Neural progenitor cell (in vitro differentiated cells): ENCODE measurements around the gene CXCR3. TPM values are rescaled to one million over a fixed set of nuclear protein-coding genes. Genes with fewer than 3 reads are reported as not detected.

ENCODE experiments used
- DNase-seq: peaks from one replicate; pipeline ENCODE4 v3.0.0-alpha.2; 2016; ENCODE audit warnings: low spot score
- H2AFZ ChIP-seq: fragments of 200-600 bp; sonication (generic); replicated peaks from 2 replicates; pipeline ENCODE4 v1.6.1; 2016; ENCODE audit warnings: antibody characterized with exemption
- H3F3A ChIP-seq: fragments of 200-600 bp; sonication (generic); 2 replicates; pipeline ENCODE4 v1.6.1; 2016; ENCODE audit warnings: antibody characterized with exemption, low read depth
- H3K27ac ChIP-seq: fragments of 200-600 bp; sonication (generic); 2 replicates; pipeline ENCODE4 v1.5.1; 2016; ENCODE audit warnings: mild to moderate bottlenecking
- H3K27me3 ChIP-seq: fragments of 200-600 bp; sonication (generic); 2 replicates; pipeline ENCODE4 v1.6.1; 2016; ENCODE audit warnings: mild to moderate bottlenecking, moderate library complexity
- H3K36me3 ChIP-seq: fragments of 200-600 bp; sonication (generic); 2 replicates; pipeline ENCODE4 v1.5.1; 2016
- H3K4me1 ChIP-seq: fragments of 200-600 bp; sonication (generic); 2 replicates; pipeline ENCODE4 v1.6.1; 2016; ENCODE audit warnings: mixed run types
- H3K4me2 ChIP-seq: fragments of 200-600 bp; sonication (generic); 2 replicates; pipeline ENCODE4 v1.6.1; 2016
- H3K4me3 ChIP-seq: fragments of 200-600 bp; sonication (generic); 2 replicates; pipeline ENCODE4 v1.5.1; 2016
- H3K79me2 ChIP-seq: fragments of 200-600 bp; sonication (generic); 2 replicates; pipeline ENCODE4 v1.6.1; 2016; ENCODE audit warnings: low read depth
- H3K9ac ChIP-seq: fragments of 200-600 bp; sonication (generic); 2 replicates; pipeline ENCODE4 v1.6.1; 2016
- H3K9me3 ChIP-seq: fragments of 200-600 bp; sonication (generic); 2 replicates; pipeline ENCODE4 v1.5.1; 2016; ENCODE audit warnings: low read depth
- H4K20me1 ChIP-seq: fragments of 200-600 bp; sonication (generic); 2 replicates; pipeline ENCODE4 v1.6.1; 2016; ENCODE audit warnings: low read depth
- H3K27ac Mint-ChIP-seq: 3 replicates; pipeline ENCODE4 v1.8.0; 2021; ENCODE audit warnings: mixed read lengths
- H3K27me3 Mint-ChIP-seq: 2 replicates; pipeline ENCODE4 v1.8.0; 2022; ENCODE audit warnings: low read depth, mild to moderate bottlenecking, inconsistent platforms, moderate library complexity, mixed read lengths; ENCODE audit not compliant: insufficient read depth
- H3K36me3 Mint-ChIP-seq: 3 replicates; pipeline ENCODE4 v1.8.0; 2021; ENCODE audit warnings: mixed read lengths
- H3K4me1 Mint-ChIP-seq: 3 replicates; pipeline ENCODE4 v1.8.0; 2021; ENCODE audit warnings: mixed read lengths
- H3K4me3 Mint-ChIP-seq: 3 replicates; pipeline ENCODE4 v1.8.0; 2021; ENCODE audit warnings: mild to moderate bottlenecking, moderate library complexity, mixed read lengths
- H3K9me3 Mint-ChIP-seq: 3 replicates; pipeline ENCODE4 v1.8.0; 2020; ENCODE audit warnings: mixed read lengths
- EZH2 ChIP-seq: fragments of 200-600 bp; sonication (generic); IDR thresholded peaks from 2 replicates; pipeline ENCODE4 v1.6.1; 2017; ENCODE audit warnings: antibody characterized with exemption, mild to moderate bottlenecking, moderate library complexity
- EZH2phosphoT487 ChIP-seq: fragments of 200-600 bp; sonication (generic); IDR thresholded peaks from 2 replicates; pipeline ENCODE4 v1.6.1; 2017; ENCODE audit warnings: antibody characterized with exemption
- total RNA-seq: library from RNA; depleted of rRNA; stranded (reverse); fragments of >200 nt; gene quantifications from 2 replicates; pipeline ENCODE4 v1.2.3, GENCODE V29; 2015; ENCODE audit warnings: low replicate concordance
- TF ChIP-seq, protein P1 (sequence below): fragments of 200-600 bp; sonication (generic); IDR thresholded peaks from 2 replicates; pipeline ENCODE4 v1.5.1; 2017; ENCODE audit warnings: antibody characterized with exemption, mild to moderate bottlenecking

CXCR3 gene
- total RNA-seq, 1 donor from 2014 or later = not detected

DNA sequence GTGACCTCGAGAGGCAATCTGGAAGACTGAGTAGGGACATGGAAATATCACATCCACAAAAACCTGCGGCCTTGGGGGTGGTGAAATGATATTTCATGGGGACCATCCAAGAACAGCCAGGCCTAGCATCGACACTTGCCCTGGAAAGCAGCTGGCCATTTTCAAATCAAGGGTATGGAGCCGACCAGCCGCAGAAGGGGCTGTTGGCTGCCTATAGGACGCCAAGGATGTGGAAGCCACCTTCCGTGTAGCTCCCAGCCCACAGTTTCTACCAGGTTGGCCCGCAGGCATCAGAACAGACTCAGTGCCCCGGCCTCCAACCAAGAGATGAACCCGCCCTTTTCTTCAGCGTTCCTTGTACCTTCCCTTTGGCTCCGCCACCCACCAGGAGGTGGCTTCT lies 43.6 kb upstream of the CXCR3 start:
- Mint-ChIP-seq H3K27me3 (peaks cover 9% of the 10 kb centered on the region), H3K27ac (no peak overlapping the region), H3K36me3 (no peaks in the 10 kb centered on the region), H3K9me3 (peaks cover 11% of the 10 kb centered on the region), H3K4me3 (no peak overlapping the region), H3K4me1 (no peaks in the 10 kb centered on the region)
- no peak overlapping the region for H3K4me3 ChIP-seq
- H4K20me1 ChIP-seq = no peaks in the 10 kb centered on the region
- H2AFZ ChIP-seq = no peak overlapping the region
- H3K27me3 ChIP-seq = no peaks in the 10 kb centered on the region
- H3K9ac ChIP-seq = no peak overlapping the region
- no peaks in the 10 kb centered on the region for H3K36me3 ChIP-seq
- DNase-seq = no peak
- no peaks in the 10 kb centered on the region for H3F3A ChIP-seq
- no peak overlapping the region for H3K27ac ChIP-seq
- H3K4me2 ChIP-seq = no peak overlapping the region
- no peaks in the 10 kb centered on the region for H3K9me3 ChIP-seq
- no peaks in the 10 kb centered on the region for H3K4me1 ChIP-seq
- TF ChIP-seq EZH2 (no peak), EZH2phosphoT487 (no peak)
- TF ChIP-seq, protein P1, sequence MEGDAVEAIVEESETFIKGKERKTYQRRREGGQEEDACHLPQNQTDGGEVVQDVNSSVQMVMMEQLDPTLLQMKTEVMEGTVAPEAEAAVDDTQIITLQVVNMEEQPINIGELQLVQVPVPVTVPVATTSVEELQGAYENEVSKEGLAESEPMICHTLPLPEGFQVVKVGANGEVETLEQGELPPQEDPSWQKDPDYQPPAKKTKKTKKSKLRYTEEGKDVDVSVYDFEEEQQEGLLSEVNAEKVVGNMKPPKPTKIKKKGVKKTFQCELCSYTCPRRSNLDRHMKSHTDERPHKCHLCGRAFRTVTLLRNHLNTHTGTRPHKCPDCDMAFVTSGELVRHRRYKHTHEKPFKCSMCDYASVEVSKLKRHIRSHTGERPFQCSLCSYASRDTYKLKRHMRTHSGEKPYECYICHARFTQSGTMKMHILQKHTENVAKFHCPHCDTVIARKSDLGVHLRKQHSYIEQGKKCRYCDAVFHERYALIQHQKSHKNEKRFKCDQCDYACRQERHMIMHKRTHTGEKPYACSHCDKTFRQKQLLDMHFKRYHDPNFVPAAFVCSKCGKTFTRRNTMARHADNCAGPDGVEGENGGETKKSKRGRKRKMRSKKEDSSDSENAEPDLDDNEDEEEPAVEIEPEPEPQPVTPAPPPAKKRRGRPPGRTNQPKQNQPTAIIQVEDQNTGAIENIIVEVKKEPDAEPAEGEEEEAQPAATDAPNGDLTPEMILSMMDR = no peak
- H3K79me2 ChIP-seq = no peaks in the 10 kb centered on the region

DNA sequence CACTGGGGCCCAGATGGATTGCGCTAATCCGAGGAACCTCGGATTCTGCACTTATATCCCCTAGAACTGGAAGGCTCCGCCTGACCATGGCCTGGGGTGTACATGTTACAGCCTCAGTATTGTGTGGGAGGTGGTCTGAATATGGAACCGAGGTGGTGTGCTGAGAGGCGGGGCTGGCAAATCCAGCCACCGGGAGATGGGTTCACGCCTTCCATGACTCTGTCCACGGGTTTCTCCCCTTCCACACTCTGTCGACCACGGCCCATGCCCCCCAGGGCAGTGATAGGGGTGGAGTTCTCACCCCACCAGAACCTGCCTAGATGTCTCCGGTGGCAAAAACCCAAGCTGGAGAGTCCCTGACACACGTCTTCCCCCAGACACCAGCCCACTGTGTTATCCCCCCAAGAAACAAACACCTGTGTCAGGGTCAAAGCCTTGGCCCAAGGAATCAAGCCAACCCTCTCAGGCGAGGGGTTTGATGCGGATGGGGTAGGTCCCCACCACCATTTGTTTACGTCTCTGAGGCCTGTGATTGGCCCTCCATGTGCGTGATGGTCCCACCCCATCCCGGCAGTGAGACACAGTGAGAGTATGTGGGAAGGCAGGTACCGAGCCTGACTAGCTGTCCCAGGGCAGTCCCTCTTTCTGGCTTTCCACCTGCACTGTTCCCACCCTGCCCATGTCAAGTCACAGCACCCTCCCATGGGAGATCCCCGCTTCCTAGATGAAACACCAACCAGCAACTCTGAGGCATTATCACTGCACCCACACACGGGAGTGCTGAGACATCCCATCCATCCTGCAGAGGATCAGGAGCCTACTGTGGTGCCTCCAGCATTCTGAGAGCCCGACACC lies 42.5 kb upstream of the CXCR3 start:
- Mint-ChIP-seq H3K36me3 (no peaks in the 10 kb centered on the region), H3K4me3 (no peak overlapping the region), H3K27ac (no peak overlapping the region), H3K9me3 (peaks cover 9% of the 10 kb centered on the region), H3K27me3 (peaks cover 12% of the 10 kb centered on the region), H3K4me1 (no peaks in the 10 kb centered on the region)
- Histone ChIP-seq H3K9ac (no peak overlapping the region), H3K79me2 (no peaks in the 10 kb centered on the region), H3K4me2 (no peak overlapping the region), H3K9me3 (no peaks in the 10 kb centered on the region), H3F3A (no peaks in the 10 kb centered on the region), H2AFZ (no peak overlapping the region), H3K27me3 (no peaks in the 10 kb centered on the region), H3K27ac (no peak overlapping the region), H4K20me1 (no peaks in the 10 kb centered on the region), H3K36me3 (no peaks in the 10 kb centered on the region), H3K4me3 (no peak overlapping the region), H3K4me1 (no peaks in the 10 kb centered on the region)
- no peak for DNase-seq
- TF ChIP-seq, protein P1 = no peak
- TF ChIP-seq EZH2 (no peak), EZH2phosphoT487 (no peak)

DNA sequence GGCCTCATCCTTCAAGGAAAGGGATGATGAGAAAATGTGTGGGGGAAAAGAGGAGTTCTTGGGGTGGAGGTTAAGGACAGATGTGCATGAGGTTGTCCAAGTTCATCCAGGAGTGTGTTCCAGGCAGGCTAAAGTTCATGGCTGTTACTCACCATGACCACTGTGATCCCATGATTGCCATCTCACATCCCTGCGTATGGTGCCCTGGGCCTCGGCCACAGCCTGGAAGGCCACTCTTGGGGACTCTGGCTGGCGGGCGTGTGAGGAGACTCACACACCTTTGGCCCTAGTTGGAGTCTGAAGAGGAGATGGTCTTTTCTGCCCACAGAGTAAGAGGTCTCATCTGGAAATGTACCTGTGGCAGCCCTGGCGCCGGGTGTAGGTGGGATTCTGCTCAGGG lies 41.6 kb upstream of the CXCR3 start:
- Histone ChIP-seq H3K4me3 (no peak overlapping the region), H3K4me1 (no peaks in the 10 kb centered on the region), H3K36me3 (no peaks in the 10 kb centered on the region), H3K27ac (no peak overlapping the region), H3K4me2 (no peak overlapping the region), H3K9ac (no peak overlapping the region), H3K79me2 (no peaks in the 10 kb centered on the region), H3F3A (no peaks in the 10 kb centered on the region), H3K27me3 (no peaks in the 10 kb centered on the region), H3K9me3 (no peaks in the 10 kb centered on the region), H2AFZ (no peak overlapping the region), H4K20me1 (no peaks in the 10 kb centered on the region)
- TF ChIP-seq EZH2phosphoT487 (no peak), EZH2 (no peak)
- TF ChIP-seq, protein P1 = no peak
- Mint-ChIP-seq H3K36me3 (no peaks in the 10 kb centered on the region), H3K27ac (no peak overlapping the region), H3K4me1 (no peaks in the 10 kb centered on the region), H3K27me3 (peaks cover 10% of the 10 kb centered on the region), H3K9me3 (peaks cover 9% of the 10 kb centered on the region), H3K4me3 (no peak overlapping the region)
- no peak for DNase-seq
